DND-41 (cell line): Measurements from ENCODE around the gene GRIK4.

Experiments used
- ATAC-seq: fragments of 200-7000 bp; cut with Tn5 transposase; 3 replicates; pipeline ENCODE4 v1.9.1; 2021; ENCODE audit warnings: low read depth; ENCODE audit not compliant: insufficient read depth
- DNase-seq: peaks from one replicate; pipeline ENCODE4 v3.0.0-alpha.2; 2020
- H2AFZ ChIP-seq: 2 replicates; pipeline ENCODE4 v1.6.0; 2012; ENCODE audit warnings: low read depth, low read length
- H3K27ac ChIP-seq: 2 replicates; pipeline ENCODE4 v1.5.1; 2012; ENCODE audit warnings: low read length, inconsistent platforms
- H3K27me3 ChIP-seq: fragments of 200-600 bp; sonication (generic); 2 replicates; pipeline ENCODE4 v1.6.0; 2012; ENCODE audit warnings: low read length, mild to moderate bottlenecking, inconsistent platforms; ENCODE audit not compliant: insufficient read depth, poor library complexity
- H3K36me3 ChIP-seq: 2 replicates; pipeline ENCODE4 v1.5.1; 2012; ENCODE audit warnings: low read length, inconsistent platforms; ENCODE audit not compliant: insufficient read depth
- H3K4me1 ChIP-seq: 2 replicates; pipeline ENCODE4 v1.5.1; 2012; ENCODE audit warnings: mild to moderate bottlenecking, low read length; ENCODE audit not compliant: insufficient read depth
- H3K4me2 ChIP-seq: 2 replicates; pipeline ENCODE4 v1.6.0; 2012; ENCODE audit warnings: mild to moderate bottlenecking, moderate library complexity, low read length, inconsistent platforms; ENCODE audit not compliant: insufficient read depth
- H3K4me3 ChIP-seq, 2 experiments: fragments of 200-600 bp in 1 of 2; shearing (Covaris generic) in 1 of 2; 2 replicates each; pipeline ENCODE4 v1.5.1; 2012 to 2016; ENCODE audit warnings: inconsistent platforms in 2 of 2, low read length in 2 of 2, mild to moderate bottlenecking in 2 of 2, low read depth in 1 of 2, moderate library complexity in 1 of 2
- H3K79me2 ChIP-seq: 2 replicates; pipeline ENCODE4 v1.6.0; 2012; ENCODE audit warnings: low read length, inconsistent platforms; ENCODE audit not compliant: insufficient read depth
- H3K9ac ChIP-seq: 2 replicates; pipeline ENCODE4 v1.6.0; 2012; ENCODE audit warnings: low read depth, mild to moderate bottlenecking, inconsistent platforms, low read length, moderate library complexity
- H3K9me3 ChIP-seq: 2 replicates; pipeline ENCODE4 v1.5.1; 2012; ENCODE audit warnings: low read length, moderate library complexity, mild to moderate bottlenecking, inconsistent platforms; ENCODE audit not compliant: insufficient read depth, severe bottlenecking
- H4K20me1 ChIP-seq: 2 replicates; pipeline ENCODE4 v1.6.0; 2012; ENCODE audit warnings: low read length; ENCODE audit not compliant: insufficient read depth
- CTCF ChIP-seq: IDR thresholded peaks from 2 replicates; pipeline ENCODE4 v1.5.1; 2012; ENCODE audit warnings: borderline replicate concordance, low read length, moderate library complexity, mild to moderate bottlenecking; ENCODE audit not compliant: poor library complexity, severe bottlenecking; ENCODE audit errors: extremely low read depth
- EZH2 ChIP-seq: IDR thresholded peaks from 3 replicates; pipeline ENCODE4 v1.6.1; 2012; ENCODE audit warnings: borderline replicate concordance, low read depth, mild to moderate bottlenecking, moderate library complexity, low read length, inconsistent platforms; ENCODE audit not compliant: severe bottlenecking

GRIK4 gene

GRCh38 chr11:120995184-120995583 lies 483.6 kb downstream of the GRIK4 start:
- no peak for TF ChIP-seq EZH2
- TF ChIP-seq CTCF = no peak
- no peak overlapping the region for H3K27ac ChIP-seq
- no peak overlapping the region for H2AFZ ChIP-seq

GRCh38 chr11:120996973-120997372 lies 485.4 kb downstream of the GRIK4 start:
- no peaks in the 10 kb centered on the region for H3K36me3 ChIP-seq
- no peak for DNase-seq
- no peak for ATAC-seq
- peaks cover 23% of the 10 kb centered on the region for H3K27me3 ChIP-seq
- no peaks in the 10 kb centered on the region for H3K9me3 ChIP-seq
- no peak overlapping the region for H3K4me2 ChIP-seq
- no peaks in the 10 kb centered on the region for H3K4me1 ChIP-seq
- H2AFZ ChIP-seq = no peak overlapping the region
- TF ChIP-seq CTCF = no peak
- no peak for TF ChIP-seq EZH2
- H3K4me3 ChIP-seq = no peak overlapping the region
- no peak overlapping the region for H3K27ac ChIP-seq
- H3K9ac ChIP-seq = no peak overlapping the region
- H4K20me1 ChIP-seq = no peaks in the 10 kb centered on the region
- no peaks in the 10 kb centered on the region for H3K79me2 ChIP-seq

More at GRCh38 chr11:120995184-120995583, 483.6 kb downstream of the GRIK4 start:
- DNase-seq (no peak), ATAC-seq (no peak)
- Histone ChIP-seq H4K20me1 (no peaks in the 10 kb centered on the region), H3K4me3 (no peak overlapping the region), H3K27me3 (peaks cover 31% of the 10 kb centered on the region), H3K79me2 (no peaks in the 10 kb centered on the region), H3K9me3 (no peaks in the 10 kb centered on the region), H3K36me3 (no peaks in the 10 kb centered on the region), H3K4me1 (no peaks in the 10 kb centered on the region), H3K4me2 (no peak overlapping the region), H3K9ac (no peak overlapping the region)

- H3K9ac ChIP-seq = no peak overlapping the region
- H3K4me2 ChIP-seq = no peak overlapping the region
- H3K36me3 ChIP-seq = no peaks in the 10 kb centered on the region
- H3K9me3 ChIP-seq = no peaks in the 10 kb centered on the region
- no peaks in the 10 kb centered on the region for H3K4me1 ChIP-seq
- H2AFZ ChIP-seq = no peak overlapping the region
- H3K27me3 ChIP-seq = peaks cover 19% of the 10 kb centered on the region
- ATAC-seq (no peak), DNase-seq (no peak)
- no peaks in the 10 kb centered on the region for H4K20me1 ChIP-seq
- H3K4me3 ChIP-seq = no peak overlapping the region
- H3K27ac ChIP-seq = no peak overlapping the region
- no peak for TF ChIP-seq CTCF
- no peak for TF ChIP-seq EZH2
- no peaks in the 10 kb centered on the region for H3K79me2 ChIP-seq
Measured at GRCh38 chr11:120998581-120998980, 487.0 kb downstream of the GRIK4 start.
